HG02610 (cell line): ENCODE results near the gene VEPH1.
A peak's percentile ranks its signal among the peaks of the same experiment; 100 is the strongest.

Source experiments
- ATAC-seq: cut with Tn5 transposase; IDR thresholded peaks from one replicate; pipeline ENCODE4 v1.9.1; 2021; ENCODE audit warnings: mild to moderate bottlenecking, moderate library complexity; ENCODE audit not compliant: unreplicated experiment

The VEPH1 gene

GRCh38 chr3:157232141-157232540, 271.1 kb downstream of the VEPH1 start:
- ATAC-seq: no peak

- ATAC-seq: no peak
These were observed 272.1 kb downstream of the VEPH1 start for GRCh38 chr3:157231071-157231470.

DNA sequence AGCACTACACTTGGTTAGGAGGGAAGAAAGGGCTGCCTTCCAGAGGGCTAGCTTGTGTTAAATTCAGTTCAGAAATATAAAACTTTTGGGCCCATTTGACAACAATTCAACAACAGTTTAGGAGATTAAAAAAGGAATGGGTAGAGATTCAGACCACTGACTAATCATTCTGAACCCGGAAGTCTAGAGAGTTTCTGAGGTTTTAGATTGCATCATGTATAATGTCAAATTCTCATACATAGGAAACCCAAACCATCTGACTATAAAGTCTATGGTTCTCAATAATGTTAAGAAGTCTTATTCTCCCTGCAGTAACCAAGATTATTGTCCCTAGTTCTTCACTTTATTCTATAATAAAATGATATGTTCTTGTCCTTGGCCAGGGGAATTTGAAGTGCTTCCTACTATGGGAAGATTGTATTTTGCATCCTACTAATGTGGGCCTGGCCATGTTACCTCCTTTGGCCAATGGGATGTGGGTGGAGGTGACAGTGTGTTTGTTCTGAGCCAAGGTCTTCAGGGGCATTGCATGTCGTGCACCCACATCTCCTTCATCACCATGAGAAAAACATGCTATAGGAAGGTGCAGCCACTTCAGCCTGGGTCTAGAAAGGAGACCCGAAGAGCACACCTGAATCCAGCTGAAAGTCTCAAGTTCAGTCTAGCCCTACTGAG, 276.9 kb downstream of the VEPH1 start:
- peak; percentile 77 for ATAC-seq

DNA sequence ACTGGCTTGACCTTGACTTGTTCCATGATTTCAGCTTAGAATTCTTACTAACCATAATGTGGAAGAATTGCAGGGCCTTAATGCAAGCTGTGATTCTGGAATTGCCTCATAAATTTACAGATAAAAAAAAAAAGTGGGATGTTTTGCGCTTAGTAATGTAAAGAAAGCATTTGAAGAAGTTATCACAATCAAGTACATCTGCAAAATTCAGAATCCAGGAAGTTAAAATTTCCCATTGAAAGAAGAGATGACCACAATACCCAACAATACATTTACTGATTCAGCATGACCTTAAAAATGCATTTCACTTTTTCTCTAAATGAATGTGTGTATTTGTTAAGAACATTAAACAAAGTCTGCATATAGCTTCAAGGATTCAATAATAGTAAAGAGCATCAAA, 278.2 kb downstream of the VEPH1 start:
- ATAC-seq: no peak

- no peak for ATAC-seq
These were observed 282.3 kb downstream of the VEPH1 start for GRCh38 chr3:157220883-157221282.

DNA sequence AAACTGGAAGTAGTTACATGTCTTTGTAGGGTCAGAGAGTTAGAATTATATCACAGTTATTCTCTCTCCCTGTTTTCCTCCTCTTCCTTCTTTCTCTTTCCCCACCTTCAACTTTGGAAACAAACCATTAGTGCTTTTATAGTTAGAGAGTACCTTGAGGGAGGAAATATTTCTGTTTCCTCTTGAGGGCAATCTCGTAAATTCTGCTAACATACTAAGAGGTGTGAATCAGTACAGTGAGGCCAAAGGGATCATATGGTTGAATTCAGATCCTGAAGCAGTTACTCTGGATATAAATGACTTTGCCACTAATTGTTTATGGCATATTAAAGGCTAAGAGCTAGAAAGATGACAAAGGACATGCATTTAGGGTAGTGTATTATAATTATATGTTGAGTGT, 283.0 kb downstream of the VEPH1 start:
- no peak for ATAC-seq

DNA sequence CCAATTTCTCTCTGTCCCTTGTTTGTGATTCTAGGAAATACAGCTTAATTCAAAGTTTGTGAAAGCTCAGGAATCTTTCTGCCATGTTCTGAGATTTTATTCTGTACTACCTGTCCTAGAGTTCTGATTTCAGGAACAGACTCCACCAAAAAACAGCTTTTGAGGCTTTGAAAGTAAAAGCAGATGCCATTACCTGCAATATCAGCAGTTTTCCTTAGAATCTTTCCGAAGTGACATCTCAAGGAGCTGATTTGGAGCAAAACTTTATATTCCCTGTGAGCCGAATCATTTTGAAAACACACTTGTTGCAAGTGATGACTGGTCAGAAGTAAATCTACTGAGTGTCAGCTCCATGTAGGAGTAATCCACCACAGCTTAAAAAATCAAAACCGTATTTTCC, 284.0 kb downstream of the VEPH1 start:
- no peak for ATAC-seq
